Tibial nerve (tissue), 4 donors: Measurements from ENCODE around the gene ZNF699. TPM values are rescaled to one million over a fixed set of nuclear protein-coding genes. Genes with fewer than 3 reads are reported as not detected.
"Not testable (repeated sequence)": the region's sequence is repeated elsewhere in the genome, so short reads cannot be mapped to it uniquely, and the experiment has no call there.

ENCODE experiments used
- DNase-seq, 2 donors: peaks; one replicate each; pipeline ENCODE4 v3.0.0-alpha.2; 2019; ENCODE audit warnings: low spot score in 2 of 2
- H3K27ac ChIP-seq, 4 donors: fragments of 200-600 bp; sonication (generic) in 3 of 4; one replicate each; pipeline ENCODE4 v1.5.1; 2017 to 2019; ENCODE audit warnings: mild to moderate bottlenecking in 1 of 4
- H3K27me3 ChIP-seq, 2 donors: fragments of 200-600 bp; sonication (generic) in 1 of 2; one replicate each; pipeline versions ENCODE4 v1.5.1 to v1.6.0; 2017 to 2019
- H3K36me3 ChIP-seq, 3 donors: fragments of 200-600 bp; sonication (generic); one replicate each; pipeline ENCODE4 v1.5.1; 2018 to 2019
- H3K4me1 ChIP-seq, 4 donors: fragments of 200-600 bp; sonication (generic) in 3 of 4; one replicate each; pipeline ENCODE4 v1.5.1; 2017 to 2019
- H3K4me3 ChIP-seq, 4 donors: fragments of 200-600 bp; sonication (generic) in 3 of 4; one replicate each; pipeline ENCODE4 v1.5.1; 2017 to 2019; ENCODE audit warnings: mild to moderate bottlenecking in 1 of 4, moderate library complexity in 1 of 4
- H3K9me3 ChIP-seq, 4 donors: fragments of 200-600 bp; sonication (generic) in 3 of 4; one replicate each; pipeline ENCODE4 v1.5.1; 2017 to 2019
- EP300 ChIP-seq, 2 donors: sonication (generic); formaldehyde crosslinking; IDR thresholded peaks; one replicate each; pipeline ENCODE4 v1.6.1; 2017; ENCODE audit warnings: antibody characterized with exemption in 2 of 2, mild to moderate bottlenecking in 1 of 2
- POLR2A ChIP-seq, 2 donors: fragments of 450-650 bp; IDR thresholded peaks; one replicate each; pipeline ENCODE4 v1.6.1; 2017; ENCODE audit warnings: antibody characterized with exemption in 2 of 2, mild to moderate bottlenecking in 2 of 2, moderate library complexity in 2 of 2
- whole genome bisulfite sequencing, 2 donors: methylation state at CpG; one replicate each; pipeline ENCODE4 v1.1.5; 2018; 5-methylcytosine and 5-hydroxymethylcytosine counted together
- total RNA-seq, 4 donors: library from RNA; depleted of rRNA; stranded (reverse); fragments of >200 nt; gene quantifications; one replicate each; pipeline ENCODE4 v1.1.0, GENCODE V29; 2016
- TF ChIP-seq, protein P1 (sequence below), 5 experiments: fragments of 200-600 bp in 3 of 5; fragments of 450-650 bp in 2 of 5; sonication (generic) in 3 of 5; IDR thresholded peaks; one replicate each; pipeline ENCODE4 v1.5.1; 2016 to 2019; ENCODE audit warnings: antibody characterized with exemption in 5 of 5, mild to moderate bottlenecking in 3 of 5, moderate library complexity in 2 of 5

Gene ZNF699
- total RNA-seq, 4 donors from 2014 or later, result 15.0 to 26.7 (median 22.6) TPM

DNA sequence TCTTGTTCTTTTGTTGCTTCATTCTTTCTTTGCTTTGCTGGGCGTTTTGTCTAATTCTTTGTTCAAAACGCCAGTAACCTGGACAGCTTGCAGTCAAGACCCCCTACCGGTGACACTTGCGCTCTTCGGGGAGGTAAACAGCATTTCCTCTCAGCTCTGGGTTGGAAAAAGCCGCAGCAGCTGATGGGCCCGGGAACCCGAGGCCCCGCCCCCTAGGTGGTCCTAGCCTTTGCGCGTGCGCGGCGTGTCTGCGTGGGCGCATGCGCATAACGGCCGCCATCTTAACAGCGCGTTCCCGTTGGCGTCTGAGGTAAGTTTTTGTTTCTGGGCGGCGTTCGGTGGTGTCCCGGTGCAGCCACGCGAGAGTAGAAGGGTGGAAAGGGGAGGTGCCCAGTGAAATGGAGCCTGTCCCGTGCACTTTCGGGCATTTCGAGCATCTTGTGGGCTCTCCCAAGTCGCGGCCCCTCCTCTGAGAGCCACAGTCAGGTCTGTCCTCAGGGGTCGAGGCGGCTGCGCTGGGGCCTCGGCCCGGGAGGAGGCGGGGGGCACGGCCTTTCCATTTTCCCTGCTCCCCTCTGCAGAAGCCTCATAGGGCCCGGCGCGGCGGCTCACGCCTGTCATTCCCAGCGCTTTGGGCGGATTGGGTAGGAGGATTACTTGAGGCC is 14.4 kb upstream of the ZNF699 start, which contains the start of gene ZNF559:
Gene ZNF559, plus strand, starts transcription at position 261 of the 665 bp plus-strand sequence. CDS start 14,371 bp downstream, outside the sequence.
- TF ChIP-seq, protein P1, sequence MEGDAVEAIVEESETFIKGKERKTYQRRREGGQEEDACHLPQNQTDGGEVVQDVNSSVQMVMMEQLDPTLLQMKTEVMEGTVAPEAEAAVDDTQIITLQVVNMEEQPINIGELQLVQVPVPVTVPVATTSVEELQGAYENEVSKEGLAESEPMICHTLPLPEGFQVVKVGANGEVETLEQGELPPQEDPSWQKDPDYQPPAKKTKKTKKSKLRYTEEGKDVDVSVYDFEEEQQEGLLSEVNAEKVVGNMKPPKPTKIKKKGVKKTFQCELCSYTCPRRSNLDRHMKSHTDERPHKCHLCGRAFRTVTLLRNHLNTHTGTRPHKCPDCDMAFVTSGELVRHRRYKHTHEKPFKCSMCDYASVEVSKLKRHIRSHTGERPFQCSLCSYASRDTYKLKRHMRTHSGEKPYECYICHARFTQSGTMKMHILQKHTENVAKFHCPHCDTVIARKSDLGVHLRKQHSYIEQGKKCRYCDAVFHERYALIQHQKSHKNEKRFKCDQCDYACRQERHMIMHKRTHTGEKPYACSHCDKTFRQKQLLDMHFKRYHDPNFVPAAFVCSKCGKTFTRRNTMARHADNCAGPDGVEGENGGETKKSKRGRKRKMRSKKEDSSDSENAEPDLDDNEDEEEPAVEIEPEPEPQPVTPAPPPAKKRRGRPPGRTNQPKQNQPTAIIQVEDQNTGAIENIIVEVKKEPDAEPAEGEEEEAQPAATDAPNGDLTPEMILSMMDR (IDR thresholded peaks at IDR 0.05), result peak in 4 of 5 experiments; percentile 7 to 21 (median 20)
- peak; percentile 76 to 85 for TF ChIP-seq EP300 (IDR thresholded peaks at IDR 0.05)
- peak in 1 of 2 donors; percentile 46 for TF ChIP-seq POLR2A (IDR thresholded peaks at IDR 0.05)
- 1% methylated on average over 46 to 47 of the region's 48 CpGs for WGBS, 2 donors

DNA sequence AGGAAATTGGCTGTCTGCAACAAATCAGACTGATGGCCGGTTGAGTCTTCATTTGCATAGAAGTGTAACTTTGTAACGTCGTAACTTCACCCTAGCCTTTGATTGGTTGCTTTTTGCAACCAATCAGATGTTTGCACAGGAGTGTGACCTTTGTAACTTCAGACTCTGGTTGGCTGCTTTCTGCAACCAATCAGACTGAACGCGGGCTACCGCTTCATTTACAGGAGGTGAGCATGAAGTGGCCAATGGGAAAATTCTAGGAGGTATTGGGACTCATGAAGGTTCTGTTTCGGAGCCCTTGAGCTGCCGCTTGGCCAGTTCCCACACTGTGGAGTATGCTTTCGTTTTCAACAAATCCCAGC is 13.9 kb upstream of the ZNF699 start:
- TF ChIP-seq, protein P1 (IDR thresholded peaks at IDR 0.05), result no peak
- TF ChIP-seq EP300 (IDR thresholded peaks at IDR 0.05) (no peak), POLR2A (IDR thresholded peaks at IDR 0.05) (no peak)
- DNase-seq, result peak; percentile 25 to 57
- Histone ChIP-seq H3K27ac (peak overlapping the region; percentile 67 to 94 (median 92)), H3K4me1 (peaks cover 0 to 17% (median 3%) of the 10 kb centered on the region in 4 donors), H3K36me3 (peaks cover 0 to 38% (median 4%) of the 10 kb centered on the region in 3 donors), H3K4me3 (peak overlapping the region; percentile 39 to 90 (median 78)), H3K9me3 (peaks cover 0 to 40% (median 10%) of the 10 kb centered on the region in 4 donors), H3K27me3 (no peaks in the 10 kb centered on the region)
- WGBS, 2 donors, result 2 to 9% methylated on average over 9 of the region's 9 CpGs

More for the DNA sequence above, 14.4 kb upstream of the ZNF699 start, which contains the start of gene ZNF559:
- H3K4me3 ChIP-seq, result peak within 1 kb of the TSS; percentile 39 to 90 (median 78)
- H3K9me3 ChIP-seq, result peaks cover 0 to 45% (median 13%) of the 10 kb centered on the region in 4 donors
- peak within 1 kb of the TSS; percentile 67 to 94 (median 92) for H3K27ac ChIP-seq
- H3K36me3 ChIP-seq, result peaks cover 0 to 43% (median 8%) of the 10 kb centered on the region in 3 donors
- peak; percentile 85 to 87 for DNase-seq
- H3K4me1 ChIP-seq, result peaks cover 0 to 17% (median 3%) of the 10 kb centered on the region in 4 donors
- no peaks in the 10 kb centered on the region for H3K27me3 ChIP-seq

DNA sequence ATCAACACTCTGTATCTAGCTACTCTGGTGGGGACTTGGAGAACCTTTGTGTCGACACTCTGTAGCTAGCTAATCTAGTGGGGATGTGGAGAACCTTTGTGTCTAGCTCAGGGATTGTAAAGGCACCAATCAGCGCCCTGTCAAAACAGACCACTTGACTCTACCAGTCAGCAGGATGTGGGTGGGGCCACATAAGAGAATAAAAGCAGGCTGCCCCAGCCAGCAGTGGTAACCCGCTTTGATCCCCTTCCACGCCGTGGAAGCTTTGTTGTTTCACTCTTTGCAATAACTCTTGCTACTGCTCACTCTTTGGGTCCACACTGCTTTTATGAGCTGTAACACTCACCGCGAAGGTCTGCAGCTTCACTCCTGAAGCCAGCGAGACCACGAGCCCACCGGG is 12.6 kb upstream of the ZNF699 start:
- WGBS, 2 donors, result 93 to 95% methylated on average over 10 of the region's 10 CpGs
- not testable (repeated sequence) for DNase-seq, H3K4me3 ChIP-seq, H3K27me3 ChIP-seq, H3K27ac ChIP-seq
- Histone ChIP-seq H3K4me1 (peaks cover 0 to 17% (median 3%) of the 10 kb centered on the region in 4 donors), H3K9me3 (peaks cover 0 to 27% (median 4%) of the 10 kb centered on the region in 4 donors), H3K36me3 (peaks cover 0 to 25% (median 0%) of the 10 kb centered on the region in 3 donors)

DNA sequence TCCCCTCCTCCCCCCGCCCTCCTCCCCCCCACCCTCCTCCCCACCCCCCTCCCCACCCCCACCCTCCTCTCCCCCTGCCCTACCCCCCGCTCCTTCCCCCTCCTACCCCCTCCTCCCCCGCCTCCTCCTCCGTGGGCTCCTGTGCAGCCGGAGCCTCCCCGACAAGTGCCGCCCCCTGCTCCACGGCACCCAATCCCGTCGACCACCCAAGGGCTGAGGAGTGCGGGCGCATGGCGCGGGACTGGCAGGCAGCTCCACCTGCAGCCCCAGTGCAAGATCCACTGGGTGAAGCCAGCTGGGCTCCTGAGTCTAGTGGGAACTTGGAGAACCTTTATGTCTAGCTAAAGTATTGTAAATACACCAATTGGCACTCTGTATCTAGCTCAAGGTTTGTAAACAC is 12.1 kb upstream of the ZNF699 start:
- H3K4me1 ChIP-seq, result peaks cover 0 to 17% (median 3%) of the 10 kb centered on the region in 4 donors
- WGBS, 2 donors, result 100% methylated on average over 4 of the region's 14 CpGs; no CpG with 5 or more reads in 1 of the 2 donors
- H3K4me3 ChIP-seq, H3K27me3 ChIP-seq, DNase-seq, H3K27ac ChIP-seq: not testable (repeated sequence)
- peaks cover 0 to 22% (median 2%) of the 10 kb centered on the region in 4 donors for H3K9me3 ChIP-seq
- peaks cover 0 to 20% (median 0%) of the 10 kb centered on the region in 3 donors for H3K36me3 ChIP-seq

DNA sequence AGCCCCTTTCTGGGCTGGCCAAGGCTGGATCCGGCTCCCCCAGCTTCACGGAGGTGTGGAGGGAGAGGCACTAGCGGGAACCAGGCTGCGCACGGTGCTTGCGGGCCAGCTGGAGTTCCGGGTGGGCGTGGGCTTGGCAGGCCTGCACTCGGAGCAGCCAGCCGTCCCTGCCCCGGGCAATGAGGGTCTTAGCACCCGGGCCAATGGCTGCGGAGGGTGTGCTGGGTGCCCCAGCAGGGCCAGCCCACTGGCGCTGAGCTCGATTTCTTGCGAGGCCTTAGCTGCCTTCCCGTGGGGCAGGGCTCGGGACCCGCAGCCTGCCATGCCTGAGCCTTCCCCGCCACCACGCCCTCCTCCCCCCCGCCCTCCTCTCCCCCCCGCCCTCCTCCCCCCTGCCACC is 11.7 kb upstream of the ZNF699 start:
- Histone ChIP-seq H3K36me3 (peaks cover 0 to 16% (median 0%) of the 10 kb centered on the region in 3 donors), H3K27ac (no peak overlapping the region), H3K4me1 (peaks cover 0 to 17% (median 3%) of the 10 kb centered on the region in 4 donors), H3K27me3 (no peaks in the 10 kb centered on the region), H3K9me3 (peaks cover 0 to 22% (median 0%) of the 10 kb centered on the region in 4 donors), H3K4me3 (no peak overlapping the region)
- DNase-seq, result no peak
- TF ChIP-seq, protein P1 (IDR thresholded peaks at IDR 0.05), result no peak
- TF ChIP-seq POLR2A (IDR thresholded peaks at IDR 0.05), result no peak
- TF ChIP-seq EP300 (IDR thresholded peaks at IDR 0.05), result no peak
- 95% methylated on average over 18 to 20 of the region's 23 CpGs for WGBS, 2 donors

DNA sequence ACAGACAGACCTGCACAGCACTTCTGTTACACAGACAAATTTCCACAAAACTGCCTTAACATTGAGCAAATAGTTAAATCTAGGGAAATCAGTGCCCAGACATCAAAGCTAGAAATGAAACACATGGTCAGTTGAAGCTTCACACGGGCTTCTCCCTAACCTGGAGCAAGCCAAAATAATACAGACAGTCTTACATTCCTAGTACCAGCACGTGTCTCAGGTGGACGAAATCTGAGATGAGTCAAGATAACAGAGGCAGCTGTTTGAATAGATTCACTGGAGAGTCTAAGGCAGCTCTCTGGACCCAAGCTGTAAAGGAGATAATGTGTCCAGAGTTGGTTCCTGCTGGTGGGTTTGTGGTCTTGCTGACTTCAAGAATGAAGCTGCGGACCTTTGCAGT is 4.1 kb upstream of the ZNF699 start:
- no peaks in the 10 kb centered on the region for H3K36me3 ChIP-seq
- H3K4me3 ChIP-seq, result no peak overlapping the region
- H3K9me3 ChIP-seq, result peaks cover 0 to 22% (median 0%) of the 10 kb centered on the region in 4 donors
- TF ChIP-seq, protein P1 (IDR thresholded peaks at IDR 0.05), result no peak
- TF ChIP-seq EP300 (IDR thresholded peaks at IDR 0.05) (no peak), POLR2A (IDR thresholded peaks at IDR 0.05) (no peak)
- no peaks in the 10 kb centered on the region for H3K27me3 ChIP-seq
- DNase-seq, result no peak
- whole genome bisulfite sequencing, 2 donors, result 76 to 82% methylated on average over 4 of the region's 4 CpGs
- peaks cover 0 to 3% (median 1%) of the 10 kb centered on the region in 4 donors for H3K4me1 ChIP-seq
- H3K27ac ChIP-seq, result no peak overlapping the region
